IPS-20b (cell line): Measurements from ENCODE around the gene KPTN.
A peak's percentile ranks its signal among the peaks of the same experiment; 100 is the strongest.
"Not testable (repeated sequence)": the region's sequence is repeated elsewhere in the genome, so short reads cannot be mapped to it uniquely, and the experiment has no call there.

Source experiments
- H3K27ac ChIP-seq: one replicate; pipeline ENCODE4 v1.5.1; 2013; ENCODE audit warnings: low read length
- H3K27me3 ChIP-seq: 2 replicates; pipeline ENCODE4 v1.6.1; 2013; ENCODE audit warnings: mild to moderate bottlenecking, low read length, inconsistent platforms; ENCODE audit not compliant: insufficient read depth
- H3K36me3 ChIP-seq: 2 replicates; pipeline ENCODE4 v1.6.1; 2013; ENCODE audit warnings: low read depth, mild to moderate bottlenecking, inconsistent platforms, low read length, moderate library complexity; ENCODE audit not compliant: insufficient read depth
- H3K4me1 ChIP-seq: 2 replicates; pipeline ENCODE4 v1.6.1; 2013; ENCODE audit warnings: mild to moderate bottlenecking, control low read depth, inconsistent platforms, low read length, moderate library complexity; ENCODE audit not compliant: insufficient read depth
- H3K4me3 ChIP-seq: 2 replicates; pipeline ENCODE4 v1.5.1; 2013; ENCODE audit warnings: mild to moderate bottlenecking, low read length, inconsistent platforms
- H3K9ac ChIP-seq: 2 replicates; pipeline ENCODE4 v1.6.1; 2013; ENCODE audit warnings: low read depth, mild to moderate bottlenecking, inconsistent platforms, low read length, moderate library complexity
- H3K9me3 ChIP-seq: 2 replicates; pipeline ENCODE4 v1.6.1; 2013; ENCODE audit warnings: mild to moderate bottlenecking, low read depth, low read length, inconsistent platforms; ENCODE audit not compliant: insufficient read depth

Gene KPTN

GRCh38 chr19:47489072-47489914 is 5.3 kb upstream of the KPTN start:
- H3K27ac ChIP-seq = no peak overlapping the region
- no peaks in the 10 kb centered on the region for H3K9me3 ChIP-seq
- H3K36me3 ChIP-seq = peaks cover 24% of the 10 kb centered on the region
- no peak overlapping the region for H3K9ac ChIP-seq
- no peaks in the 10 kb centered on the region for H3K4me1 ChIP-seq
- no peak overlapping the region for H3K4me3 ChIP-seq
- no peaks in the 10 kb centered on the region for H3K27me3 ChIP-seq

- Histone ChIP-seq H3K27ac (no peak overlapping the region), H3K4me1 (no peaks in the 10 kb centered on the region), H3K36me3 (peaks cover 24% of the 10 kb centered on the region), H3K9me3 (no peaks in the 10 kb centered on the region), H3K9ac (no peak overlapping the region), H3K4me3 (no peak overlapping the region), H3K27me3 (no peaks in the 10 kb centered on the region)
Measured at GRCh38 chr19:47487551-47488515, 3.8 kb upstream of the KPTN start.

GRCh38 chr19:47486900-47487299 is 2.9 kb upstream of the KPTN start:
- no peaks in the 10 kb centered on the region for H3K27me3 ChIP-seq
- H3K4me3 ChIP-seq = no peak overlapping the region
- H3K36me3 ChIP-seq = peaks cover 24% of the 10 kb centered on the region
- H3K4me1 ChIP-seq = no peaks in the 10 kb centered on the region
- H3K9me3 ChIP-seq = no peaks in the 10 kb centered on the region
- H3K27ac ChIP-seq = no peak overlapping the region
- no peak overlapping the region for H3K9ac ChIP-seq

- not testable (repeated sequence) for H3K9ac ChIP-seq, H3K27ac ChIP-seq, H3K4me1 ChIP-seq, H3K4me3 ChIP-seq, H3K9me3 ChIP-seq, H3K27me3 ChIP-seq
- peaks cover 18% of the 10 kb centered on the region for H3K36me3 ChIP-seq
Measured at GRCh38 chr19:47486220-47486619, 2.2 kb upstream of the KPTN start.

- H3K4me1 ChIP-seq = no peaks in the 10 kb centered on the region
- H3K27me3 ChIP-seq = peaks cover 5% of the 10 kb centered on the region; the same call in 1 of the 2 replicates
- peaks cover 10% of the 10 kb centered on the region for H3K36me3 ChIP-seq
- no peak overlapping the region for H3K27ac ChIP-seq
- no peaks in the 10 kb centered on the region for H3K9me3 ChIP-seq
- H3K4me3 ChIP-seq = no peak overlapping the region
- no peak overlapping the region for H3K9ac ChIP-seq
Measured at GRCh38 chr19:47485210-47485609, 1.2 kb upstream of the KPTN start.

- Histone ChIP-seq H3K9me3 (no peaks in the 10 kb centered on the region), H3K4me1 (no peaks in the 10 kb centered on the region), H3K9ac (no peak overlapping the region), H3K27me3 (peaks cover 5% of the 10 kb centered on the region; the same call in 1 of the 2 replicates), H3K4me3 (peak overlapping the region; percentile 83), H3K36me3 (no peaks in the 10 kb centered on the region), H3K27ac (no peak overlapping the region)
Measured at GRCh38 chr19:47483200-47483599, 819 bp downstream of the KPTN start.

GRCh38 chr19:47481460-47482052 is 2.5 kb downstream of the KPTN start:
- Histone ChIP-seq H3K4me3 (no peak overlapping the region), H3K36me3 (no peaks in the 10 kb centered on the region), H3K9ac (no peak overlapping the region), H3K4me1 (no peaks in the 10 kb centered on the region), H3K27ac (no peak overlapping the region), H3K9me3 (no peaks in the 10 kb centered on the region), H3K27me3 (peaks cover 5% of the 10 kb centered on the region; the same call in 1 of the 2 replicates)

- H3K4me1 ChIP-seq = no peaks in the 10 kb centered on the region
- H3K27ac ChIP-seq = no peak overlapping the region
- H3K4me3 ChIP-seq = peak overlapping the region; percentile 65
Measured at GRCh38 chr19:47480658-47481057, 3.4 kb downstream of the KPTN start.

GRCh38 chr19:47479701-47480503 is 4.1 kb downstream of the KPTN start:
- Histone ChIP-seq H3K36me3 (0 out of 2 replicates have a peak, but pooled peaks cover 3% of the 10 kb centered on the region), H3K4me3 (peak overlapping the region; percentile 83), H3K9ac (peak overlapping the region; percentile 70; the same call in 1 of the 2 replicates), H3K9me3 (no peaks in the 10 kb centered on the region), H3K27ac (no peak overlapping the region), H3K27me3 (peaks cover 5% of the 10 kb centered on the region; the same call in 1 of the 2 replicates), H3K4me1 (no peaks in the 10 kb centered on the region)

More at GRCh38 chr19:47480658-47481057, 3.4 kb downstream of the KPTN start:
- Histone ChIP-seq H3K27me3 (peaks cover 5% of the 10 kb centered on the region; the same call in 1 of the 2 replicates), H3K9ac (no peak overlapping the region), H3K9me3 (no peaks in the 10 kb centered on the region), H3K36me3 (0 out of 2 replicates have a peak, but pooled peaks cover under 1% of the 10 kb centered on the region)

GRCh38 chr19:47476438-47476972 is 7.5 kb downstream of the KPTN start:
- Histone ChIP-seq H3K9me3 (no peaks in the 10 kb centered on the region), H3K36me3 (0 out of 2 replicates have a peak, but pooled peaks cover 3% of the 10 kb centered on the region), H3K4me3 (no peak overlapping the region), H3K4me1 (no peaks in the 10 kb centered on the region), H3K27me3 (peaks cover 5% of the 10 kb centered on the region; the same call in 1 of the 2 replicates), H3K9ac (no peak overlapping the region), H3K27ac (no peak overlapping the region)
